Measurements from ENCODE around the gene VKORC1. TPM values are rescaled to one million over a fixed set of nuclear protein-coding genes. Genes with fewer than 3 reads are reported as not detected.
A peak's percentile ranks its signal among the peaks of the same experiment; 100 is the strongest.
"Not testable (repeated sequence)": the region's sequence is repeated elsewhere in the genome, so short reads cannot be mapped to it uniquely, and the experiment has no call there.

Gene VKORC1
- total and polyA plus RNA-seq, 4 donors, result 29.9 to 519 (median 263) TPM

GRCh38 chr16:31105677-31106213, 11.1 kb upstream of the VKORC1 start:
- TF ChIP-seq NR2F2 (IDR thresholded peaks at IDR 0.05) (peak; percentile 73), REST (IDR thresholded peaks at IDR 0.05) (peak; percentile 36), RXRA (IDR thresholded peaks at IDR 0.05) (peak; percentile 88 to 93), EGR1 (IDR thresholded peaks at IDR 0.05; ENCODE audit: low read depth in 2 of 2) (peak in 1 of 2 donors; percentile 68), TAF1 (conservative IDR thresholded peaks at IDR 0.05) (no peak), HNF4A (conservative IDR thresholded peaks at IDR 0.05) (peak in 1 of 2 donors; percentile 72), RAD21 (IDR thresholded peaks at IDR 0.05) (peak; percentile 69 to 77), JUND (IDR thresholded peaks at IDR 0.05) (no peak), FOXA2 (IDR thresholded peaks at IDR 0.05) (peak; percentile 41), YY1 (IDR thresholded peaks at IDR 0.05) (peak; percentile 60), MAX (IDR thresholded peaks at IDR 0.05) (no peak), ATF3 (IDR thresholded peaks at IDR 0.05) (no peak), HNF4G (IDR thresholded peaks at IDR 0.05) (no peak), FOXA1 (IDR thresholded peaks at IDR 0.05) (peak; percentile 21), GABPA (IDR thresholded peaks at IDR 0.05 in 1 of 2, conservative IDR thresholded peaks at IDR 0.05 in 1 of 2) (peak in 1 of 2 donors; percentile 52), ZBTB33 (IDR thresholded peaks at IDR 0.05) (peak; percentile 54), SP1 (IDR thresholded peaks at IDR 0.05) (peak; percentile 87), CTCF (IDR thresholded peaks at IDR 0.05; ENCODE audit: low read depth, low read length, missing input control) (peak; percentile 82)
- Histone ChIP-seq H3K9ac (ENCODE audit: low read depth in 1 of 2, low read length in 2 of 2) (no peak overlapping the region), H3K9me3 (ENCODE audit: control insufficient read depth in 4 of 4, low read length in 3 of 4) (no peaks in the 10 kb centered on the region), H3K27ac (ENCODE audit: low read depth in 1 of 2, low read length in 2 of 2) (peak overlapping the region; percentile 22 to 75), H3K4me3 (ENCODE audit: low read depth in 1 of 3, low read length in 3 of 3) (no peak overlapping the region), H3K4me1 (ENCODE audit: control insufficient read depth in 4 of 4, insufficient read depth in 4 of 4, low read length in 3 of 4) (peaks cover 0 to 26% (median 17%) of the 10 kb centered on the region in 4 donors), H3K27me3 (ENCODE audit: control insufficient read depth in 4 of 4, insufficient read depth in 4 of 4, low read length in 3 of 4) (no peaks in the 10 kb centered on the region), H3K36me3 (ENCODE audit: control insufficient read depth in 4 of 4, insufficient read depth in 3 of 4, low read depth in 1 of 4, low read length in 3 of 4) (no peaks in the 10 kb centered on the region)
- peak; percentile 92 for DNase-seq (ENCODE audit: low spot score)
- WGBS, result 5% methylated on average over 33 of the region's 33 CpGs

- 92% methylated on average over 13 of the region's 13 CpGs for WGBS
- H3K9me3 ChIP-seq (ENCODE audit: control insufficient read depth in 4 of 4, low read length in 3 of 4); DNase-seq (ENCODE audit: low spot score): not testable (repeated sequence)
These were observed 6.5 kb upstream of the VKORC1 start for GRCh38 chr16:31100876-31101641.

More at GRCh38 chr16:31100876-31101641, 6.5 kb upstream of the VKORC1 start:
- H3K27ac ChIP-seq (ENCODE audit: low read depth in 1 of 2, low read length in 2 of 2); H3K4me3 ChIP-seq (ENCODE audit: low read depth in 1 of 3, low read length in 3 of 3); H3K4me1 ChIP-seq (ENCODE audit: control insufficient read depth in 4 of 4, insufficient read depth in 4 of 4, low read length in 3 of 4); H3K36me3 ChIP-seq (ENCODE audit: control insufficient read depth in 4 of 4, insufficient read depth in 3 of 4, low read depth in 1 of 4, low read length in 3 of 4); H3K9ac ChIP-seq (ENCODE audit: low read depth in 1 of 2, low read length in 2 of 2); H3K27me3 ChIP-seq (ENCODE audit: control insufficient read depth in 4 of 4, insufficient read depth in 4 of 4, low read length in 3 of 4): not testable (repeated sequence)

Data from liver (tissue), 9 donors.